Measurements from ENCODE around the gene CMTM4. TPM values are rescaled to one million over a fixed set of nuclear protein-coding genes. Genes with fewer than 3 reads are reported as not detected.

CMTM4 gene
- total and polyA plus RNA-seq, 2 of the 8 experiments (the other 6 are each of a cell fraction or from before 2014, with no cell fraction given): 35.3 to 51.7 TPM

DNA sequence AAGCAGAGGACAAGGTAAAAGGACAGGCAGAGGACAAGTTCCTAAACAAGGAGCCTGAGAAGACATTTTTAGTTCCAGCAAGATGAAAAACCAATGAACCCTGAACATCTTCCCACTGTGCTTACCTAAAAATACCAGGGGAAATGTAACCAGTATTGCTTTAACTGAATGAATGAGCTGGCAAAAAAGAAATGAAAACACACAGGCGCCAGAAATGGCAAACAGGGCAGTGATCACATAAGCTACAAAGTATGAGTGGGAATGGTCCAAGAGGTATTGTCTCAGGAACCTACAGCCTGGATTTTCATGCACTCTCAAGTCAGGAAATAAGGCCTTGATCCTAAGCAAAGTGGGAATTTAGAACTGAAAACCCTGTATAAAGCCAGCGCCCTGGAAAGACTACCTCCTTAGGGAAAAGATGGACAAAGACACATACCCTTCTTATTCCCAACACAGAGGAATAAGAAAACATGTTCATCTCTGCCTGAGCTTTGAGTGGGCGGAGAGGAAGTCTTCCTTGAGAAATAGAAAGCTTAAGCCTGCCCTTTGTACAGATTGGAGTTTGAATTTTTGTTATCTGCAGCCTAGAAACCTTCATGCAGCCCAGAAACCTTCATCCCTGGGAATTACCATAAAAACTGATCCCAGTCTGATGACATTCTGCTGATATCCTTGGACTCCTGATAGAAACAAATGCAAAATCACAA is 115.1 kb downstream of the CMTM4 start:
- Histone ChIP-seq H3K4ac (replicated peaks; ENCODE audit: insufficient read length, low read depth, low read length) (no peak overlapping the region), H3K36me3 (ENCODE audit: control insufficient read depth in 2 of 4, insufficient read depth in 4 of 4, low read length in 3 of 4) (no peaks in the 10 kb centered on the region), H4K5ac (ENCODE audit: insufficient read length, low read depth, low read length) (no peak overlapping the region), H3K9ac (replicated peaks in 1 of 4; ENCODE audit: extremely low read depth in 1 of 4, low read depth in 3 of 4, low read length in 3 of 4) (no peak overlapping the region), H3K18ac (ENCODE audit: extremely low read depth, low read length) (no peak overlapping the region), H3K4me1 (replicated peaks in 1 of 4; ENCODE audit: control insufficient read depth in 3 of 4, insufficient read depth in 4 of 4, low read length in 3 of 4) (peaks cover 0 to 11% (median 10%) of the 10 kb centered on the region in 4 experiments), H3K23ac (ENCODE audit: insufficient read length) (no peak overlapping the region), H3K79me1 (ENCODE audit: low read depth, low read length) (no peaks in the 10 kb centered on the region), H3K27ac (ENCODE audit: low read depth, low read length) (no peak overlapping the region), H4K91ac (replicated peaks; ENCODE audit: insufficient read length, low read length) (no peak overlapping the region), H3K79me2 (ENCODE audit: control insufficient read depth in 1 of 2, insufficient read depth in 2 of 2, low read length in 2 of 2) (no peaks in the 10 kb centered on the region), H2BK12ac (ENCODE audit: low read depth, low read length) (no peak overlapping the region), H2AK5ac (ENCODE audit: low read depth, low read length) (no peak overlapping the region), H3K4me2 (ENCODE audit: insufficient read depth in 1 of 2, low read depth in 2 of 2, low read length in 2 of 2) (0 out of 4 replicates have a peak overlapping the region, but pooled peaks of 1 of the 2 experiments have one; percentile 23), H4K20me1 (replicated peaks in 1 of 2; ENCODE audit: control insufficient read depth in 1 of 2, insufficient read depth in 2 of 2, low read length in 2 of 2) (no peaks in the 10 kb centered on the region), H3K14ac (ENCODE audit: insufficient read length) (no peak overlapping the region), H3K56ac (replicated peaks; ENCODE audit: insufficient read length, low read depth, low read length) (no peak overlapping the region), H4K8ac (ENCODE audit: extremely low read depth, insufficient read depth, low read length) (no peak overlapping the region), H3K9me3 (ENCODE audit: insufficient read depth in 2 of 2, low read depth in 1 of 2, low read length in 1 of 2) (no peaks in the 10 kb centered on the region), H2BK20ac (ENCODE audit: low read length) (no peak overlapping the region), H2BK5ac (ENCODE audit: low read depth, low read length) (no peak overlapping the region), H3K4me3 (ENCODE audit: extremely low read depth in 1 of 4, insufficient read depth in 2 of 4, low read depth in 3 of 4, low read length in 4 of 4) (no peak overlapping the region), H2BK120ac (replicated peaks; ENCODE audit: low read depth, low read length) (no peak overlapping the region), H2BK15ac (ENCODE audit: low read length) (no peak overlapping the region), H2AFZ (ENCODE audit: low read length) (no peak overlapping the region), H3K23me2 (ENCODE audit: low read depth, low read length) (peaks cover 4% of the 10 kb centered on the region), H3K27me3 (replicated peaks in 1 of 4; ENCODE audit: control insufficient read depth in 3 of 4, extremely low read depth in 1 of 4, insufficient read depth in 3 of 4, low read length in 3 of 4) (peaks cover 19 to 30% (median 27%) of the 10 kb centered on the region in 4 experiments)
- POLR2A ChIA-PET (ENCODE audit: partially characterized antibody): interaction anchor here (0.9 kb wide), 1 partner anchor 17 kb away, joined by 4 read pairs; no protein-coding TSS in a partner anchor
- DNase-seq (ENCODE audit: low read depth in 1 of 2, low spot score in 2 of 2): no peak
- 84% methylated on average over 3 of the region's 3 CpGs; no CpG with 5 or more reads in 1 of the 2 experiments for WGBS, 2 experiments (ENCODE audit: extremely low coverage in 1 of 2, insufficient coverage in 1 of 2, insufficient read length in 1 of 2, insufficient replicate concordance in 2 of 2, low coverage in 1 of 2, low lambda C conversion rate in 2 of 2, missing lambda C conversion rate in 1 of 2)
- TF ChIP-seq POLR2A (IDR thresholded peaks at IDR 0.05; ENCODE audit: control extremely low read depth in 1 of 2, low read depth in 2 of 2, low read length in 2 of 2): no peak
- TF ChIP-seq, protein P1, sequence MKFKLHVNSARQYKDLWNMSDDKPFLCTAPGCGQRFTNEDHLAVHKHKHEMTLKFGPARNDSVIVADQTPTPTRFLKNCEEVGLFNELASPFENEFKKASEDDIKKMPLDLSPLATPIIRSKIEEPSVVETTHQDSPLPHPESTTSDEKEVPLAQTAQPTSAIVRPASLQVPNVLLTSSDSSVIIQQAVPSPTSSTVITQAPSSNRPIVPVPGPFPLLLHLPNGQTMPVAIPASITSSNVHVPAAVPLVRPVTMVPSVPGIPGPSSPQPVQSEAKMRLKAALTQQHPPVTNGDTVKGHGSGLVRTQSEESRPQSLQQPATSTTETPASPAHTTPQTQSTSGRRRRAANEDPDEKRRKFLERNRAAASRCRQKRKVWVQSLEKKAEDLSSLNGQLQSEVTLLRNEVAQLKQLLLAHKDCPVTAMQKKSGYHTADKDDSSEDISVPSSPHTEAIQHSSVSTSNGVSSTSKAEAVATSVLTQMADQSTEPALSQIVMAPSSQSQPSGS (IDR thresholded peaks at IDR 0.05; ENCODE audit: low read length): no peak
- TF ChIP-seq CTBP2 (IDR thresholded peaks at IDR 0.05; ENCODE audit: borderline replicate concordance, insufficient read depth, insufficient read length, low read length): no peak
- TF ChIP-seq CBX5 (IDR thresholded peaks at IDR 0.05; ENCODE audit: low read depth, low read length): no peak
- no peak for TF ChIP-seq ASH2L (IDR thresholded peaks at IDR 0.05; ENCODE audit: low read length)
- no peak for TF ChIP-seq EZH2 (IDR thresholded peaks at IDR 0.05; ENCODE audit: low read depth, low read length, severe bottlenecking)
- no peak for TF ChIP-seq JUND (IDR thresholded peaks at IDR 0.05; ENCODE audit: low read length)
- TF ChIP-seq SUZ12 (IDR thresholded peaks at IDR 0.05; ENCODE audit: low read length): no peak
- TF ChIP-seq CEBPB (IDR thresholded peaks at IDR 0.05; ENCODE audit: low read depth, low read length): no peak
- no peak for FAIRE-seq
- CTCF ChIA-PET (ENCODE audit: partially characterized antibody): interaction anchor here (0.7 to 4.7 kb wide), 12 partner anchors 8 to 239 kb away, joined by 3 to 30 read pairs (median 4); no protein-coding TSS in a partner anchor

All from H1 (cell line).